B cell (primary cell): ENCODE results near the gene LHFPL6. TPM values are rescaled to one million over a fixed set of nuclear protein-coding genes. Genes with fewer than 3 reads are reported as not detected.

Source experiments
- ATAC-seq: fragments of 200-7000 bp; cut with Tn5 transposase; one replicate; pipeline ENCODE4 v1.10.0; 2021; ENCODE audit warnings: low read depth, mild to moderate bottlenecking, moderate number of reproducible peaks, moderate library complexity
- CTCF ChIA-PET: fragments of 350-600 bp; sonication (Branson Sonifier 250); formaldehyde crosslinking; loops from one replicate; lab custom pipeline; 2021; ENCODE audit warnings: antibody characterized with exemption, inconsistent platforms; lab: Charles Lee
- POLR2A ChIA-PET: fragments of 350-600 bp; sonication (Branson Sonifier 250); formaldehyde crosslinking; loops from one replicate; lab custom pipeline; 2021; ENCODE audit warnings: antibody characterized with exemption; lab: Charles Lee
- DNase-seq: peaks from one replicate; pipeline ENCODE4 v3.0.0; 2013
- H2AFZ ChIP-seq: 2 replicates; pipeline ENCODE4 v1.6.1; 2012; ENCODE audit warnings: mild to moderate bottlenecking, low read depth, low read length; ENCODE audit not compliant: insufficient read depth, poor library complexity, severe bottlenecking
- H3K27ac ChIP-seq, 2 donors: 1 replicate in 1 of 2; 2 replicates in 1 of 2; pipeline ENCODE4 v1.5.1; 2012 to 2013; ENCODE audit warnings: low read length in 2 of 2, mild to moderate bottlenecking in 2 of 2, moderate library complexity in 1 of 2
- H3K27me3 ChIP-seq, 4 experiments: fragments of 200-600 bp in 1 of 4; sonication (generic) in 1 of 4; replicated peaks in 1 of 4; 1 replicate in 2 of 4; 2 replicates in 2 of 4; pipeline versions ENCODE4 v1.6.1 to v1.7.0; 2013 to 2016; ENCODE audit warnings: low read length in 3 of 4, mild to moderate bottlenecking in 2 of 4, mixed read lengths in 1 of 4, moderate library complexity in 1 of 4; ENCODE audit not compliant: insufficient read depth in 4 of 4, control insufficient read depth in 3 of 4; ENCODE audit errors: control extremely low read depth in 1 of 4
- H3K36me3 ChIP-seq, 2 experiments: replicated peaks in 1 of 2; 1 replicate in 1 of 2; 2 replicates in 1 of 2; pipeline versions ENCODE4 v1.6.1 to v1.7.1; 2013; ENCODE audit warnings: low read length in 1 of 2; ENCODE audit not compliant: insufficient read depth in 2 of 2, control insufficient read depth in 1 of 2; ENCODE audit errors: control extremely low read depth in 1 of 2, extremely low read depth in 1 of 2
- H3K4me1 ChIP-seq, 2 donors: fragments of 200-600 bp in 1 of 2; sonication (generic) in 1 of 2; 1 replicate in 1 of 2; 2 replicates in 1 of 2; pipeline versions ENCODE4 v1.5.1 to v1.6.1; 2013 to 2017; ENCODE audit warnings: low read length in 2 of 2; ENCODE audit not compliant: control insufficient read depth in 2 of 2, insufficient read depth in 2 of 2
- H3K4me2 ChIP-seq: replicated peaks from 2 replicates; pipeline ENCODE3; 2012; ENCODE audit warnings: mild to moderate bottlenecking, low read depth, low read length; ENCODE audit not compliant: poor library complexity, severe bottlenecking
- H3K4me3 ChIP-seq, 5 experiments: fragments of 200-600 bp in 1 of 5; sonication (generic) in 1 of 5; 1 replicate in 3 of 5; 2 replicates in 2 of 5; pipeline versions ENCODE4 v1.5.1 to v1.7.0; 2011 to 2016; ENCODE audit warnings: low read length in 4 of 5, mild to moderate bottlenecking in 4 of 5, low read depth in 2 of 5, control low read depth in 1 of 5, moderate library complexity in 1 of 5; ENCODE audit not compliant: insufficient read depth in 1 of 5; ENCODE audit errors: control extremely low read depth in 1 of 5, extremely low read depth in 1 of 5
- H3K79me2 ChIP-seq: fragments of 200-600 bp; sonication (generic); one replicate; pipeline ENCODE4 v1.6.0; 2016; ENCODE audit warnings: low read length; ENCODE audit not compliant: control insufficient read depth, insufficient read depth
- H3K9ac ChIP-seq: fragments of 200-600 bp; sonication (generic); 2 replicates; pipeline ENCODE4 v1.6.1; 2017; ENCODE audit warnings: mild to moderate bottlenecking, low read length, moderate library complexity
- H3K9me3 ChIP-seq, 3 donors: one replicate each; pipeline versions ENCODE4 v1.6.1 to v1.7.1; 2013; ENCODE audit warnings: low read length in 2 of 3; ENCODE audit not compliant: control insufficient read depth in 2 of 3, insufficient read depth in 1 of 3; ENCODE audit errors: control extremely low read depth in 1 of 3
- H4K20me1 ChIP-seq: 2 replicates; pipeline ENCODE4 v1.6.0; 2012; ENCODE audit warnings: mild to moderate bottlenecking, low read length; ENCODE audit not compliant: insufficient read depth, control insufficient read depth, poor library complexity, severe bottlenecking
- H3K27ac Mint-ChIP-seq: one replicate; pipeline ENCODE4 v1.8.0; 2021; ENCODE audit warnings: mixed read lengths
- H3K27me3 Mint-ChIP-seq: one replicate; pipeline ENCODE4 v1.8.0; 2021; ENCODE audit warnings: mixed read lengths
- H3K4me1 Mint-ChIP-seq: one replicate; pipeline ENCODE4 v1.8.0; 2021; ENCODE audit warnings: mixed read lengths
- H3K4me3 Mint-ChIP-seq: one replicate; pipeline ENCODE4 v1.8.0; 2021; ENCODE audit warnings: mixed read lengths
- H3K9me3 Mint-ChIP-seq: one replicate; pipeline ENCODE4 v1.8.0; 2022; ENCODE audit warnings: mixed read lengths; ENCODE audit not compliant: insufficient read depth
- CTCF ChIP-seq: fragments of 200-600 bp; IDR thresholded peaks from one replicate; pipeline ENCODE4 v1.8.0; 2022; ENCODE audit warnings: antibody characterized with exemption, mild to moderate bottlenecking
- EZH2 ChIP-seq: IDR thresholded peaks from 2 replicates; pipeline ENCODE4 v1.6.1; 2012; ENCODE audit warnings: borderline replicate concordance, low read depth, mild to moderate bottlenecking, moderate library complexity, low read length; ENCODE audit not compliant: insufficient read depth, poor library complexity, severe bottlenecking
- WGBS: methylation state at CpG from one replicate; pipeline ENCODE4 v1.1.5; 2013; ENCODE audit warnings: missing lambda C conversion rate; ENCODE audit not compliant: insufficient coverage; 5-methylcytosine and 5-hydroxymethylcytosine counted together
- intact Hi-C: fragments of 100-400 bp; cut with micrococcal nuclease; formaldehyde crosslinking; loops from one replicate; pipeline ENCODE4 v1.10.0; 2022
- polyA plus RNA-seq: library from polyadenylated mRNA; depleted of rRNA; stranded (reverse); fragments of >200 nt; gene quantifications from 2 replicates; pipeline ENCODE4 v1.2.3, GENCODE V29; 2012
- total RNA-seq, 2 donors: library from RNA; stranded (reverse); fragments of 120-200 nt in 1 of 2; gene quantifications; 1 replicate in 1 of 2; 2 replicates in 1 of 2; pipeline versions ENCODE4 v1.2.3 to v1.2.4, GENCODE V29; 2013 to 2022

Gene LHFPL6
- total and polyA plus RNA-seq, 2 donors (not counting 1 experiment from before 2014, with no cell fraction given) = 0.01 TPM; not detected in 1

- intact Hi-C loops = no loop called here
- H3K4me3 Mint-ChIP-seq = no peak overlapping the region
- no peaks in the 10 kb centered on the region for H3K4me1 ChIP-seq
- H4K20me1 ChIP-seq = no peaks in the 10 kb centered on the region
- no peak overlapping the region for H3K9ac ChIP-seq
- peaks cover 2% of the 10 kb centered on the region for H3K4me1 Mint-ChIP-seq
- H2AFZ ChIP-seq = no peak overlapping the region
- H3K9me3 ChIP-seq = no peaks in the 10 kb centered on the region
- no peak overlapping the region for H3K27ac ChIP-seq
- CTCF ChIA-PET = no interaction called here
- no peak overlapping the region for H3K4me3 ChIP-seq
- no peaks in the 10 kb centered on the region for H3K27me3 ChIP-seq
- H3K4me2 ChIP-seq = no peak overlapping the region
- WGBS = 96% methylated on average over 2 of the region's 3 CpGs
- POLR2A ChIA-PET = no interaction called here
- ATAC-seq = no peak
- no peak overlapping the region for H3K27ac Mint-ChIP-seq
- DNase-seq = no peak
- peaks cover 4% of the 10 kb centered on the region for H3K27me3 Mint-ChIP-seq
- H3K9me3 Mint-ChIP-seq = no peaks in the 10 kb centered on the region
- TF ChIP-seq CTCF = no peak
- TF ChIP-seq EZH2 = no peak
- H3K79me2 ChIP-seq = no peaks in the 10 kb centered on the region
- H3K36me3 ChIP-seq = no peaks in the 10 kb centered on the region
Observed at GRCh38 chr13:39302820-39303219, 300.2 kb downstream of the LHFPL6 start.

GRCh38 chr13:39298951-39299350 is 304.0 kb downstream of the LHFPL6 start:
- ATAC-seq (no peak), DNase-seq (no peak)
- no peaks in the 10 kb centered on the region for H3K27me3 Mint-ChIP-seq
- no peak overlapping the region for H3K27ac ChIP-seq
- no peak overlapping the region for H2AFZ ChIP-seq
- ChIA-PET POLR2A (no interaction called here), CTCF (no interaction called here)
- peaks cover 1 to 8% (median 4%) of the 10 kb centered on the region in 3 donors for H3K9me3 ChIP-seq
- H3K27ac Mint-ChIP-seq = no peak overlapping the region
- H3K4me1 ChIP-seq = no peaks in the 10 kb centered on the region
- no peak overlapping the region for H3K9ac ChIP-seq
- TF ChIP-seq CTCF (no peak), EZH2 (no peak)
- no peak overlapping the region for H3K4me2 ChIP-seq
- no peaks in the 10 kb centered on the region for H3K36me3 ChIP-seq
- H3K4me3 ChIP-seq = no peak overlapping the region
- no peak overlapping the region for H3K4me3 Mint-ChIP-seq
- no peaks in the 10 kb centered on the region for H3K27me3 ChIP-seq
- H4K20me1 ChIP-seq = no peaks in the 10 kb centered on the region
- H3K4me1 Mint-ChIP-seq = no peaks in the 10 kb centered on the region
- intact Hi-C loops = no loop called here
- no peaks in the 10 kb centered on the region for H3K79me2 ChIP-seq
- H3K9me3 Mint-ChIP-seq = peaks cover 3% of the 10 kb centered on the region
